ENCODE measurements around the gene FBXL17. TPM values are rescaled to one million over a fixed set of nuclear protein-coding genes. Genes with fewer than 3 reads are reported as not detected.

Gene FBXL17
- total and polyA plus RNA-seq, 7 donors = 6.2 to 36.1 (median 30.3) TPM

- Histone ChIP-seq H3K36me3 (ENCODE audit: insufficient read depth in 1 of 2, low read depth in 1 of 2) (no peaks in the 10 kb centered on the region), H3K9me3 (no peaks in the 10 kb centered on the region), H3K27me3 (ENCODE audit: insufficient read depth in 3 of 3, low read length in 2 of 3) (no peaks in the 10 kb centered on the region), H3K4me1 (no peaks in the 10 kb centered on the region), H3K4me3 (no peak overlapping the region), H3K27ac (no peak overlapping the region)
- ATAC-seq (no peak), DNase-seq (no peak)
- intact Hi-C loops (cut with DNase I) = no loop called here
- 89 to 96% (median 91%) methylated on average over 2 of the region's 2 CpGs for WGBS, 3 donors
- no peak for TF ChIP-seq CTCF (IDR thresholded peaks at IDR 0.05)
These were observed 365.8 kb downstream of the FBXL17 start for GRCh38 chr5:108016101-108016500.

- ATAC-seq (no peak), DNase-seq (no peak)
- no peak for TF ChIP-seq CTCF (IDR thresholded peaks at IDR 0.05)
- H3K9me3 ChIP-seq = no peaks in the 10 kb centered on the region
- H3K4me1 ChIP-seq = no peaks in the 10 kb centered on the region
- 89 to 93% (median 91%) methylated on average over 3 of the region's 3 CpGs for WGBS, 3 donors
- H3K27ac ChIP-seq = no peak overlapping the region
- H3K4me3 ChIP-seq = no peak overlapping the region
- H3K36me3 ChIP-seq (ENCODE audit: insufficient read depth in 1 of 2, low read depth in 1 of 2) = no peaks in the 10 kb centered on the region
- no peaks in the 10 kb centered on the region for H3K27me3 ChIP-seq (ENCODE audit: insufficient read depth in 3 of 3, low read length in 2 of 3)
- intact Hi-C loops (cut with DNase I) = no loop called here
These were observed 375.1 kb downstream of the FBXL17 start for GRCh38 chr5:108006791-108007190.

GRCh38 chr5:108003178-108003577, 378.7 kb downstream of the FBXL17 start:
- H3K9me3 ChIP-seq = no peaks in the 10 kb centered on the region
- H3K36me3 ChIP-seq (ENCODE audit: insufficient read depth in 1 of 2, low read depth in 1 of 2) = no peaks in the 10 kb centered on the region
- no peaks in the 10 kb centered on the region for H3K4me1 ChIP-seq
- WGBS, 3 donors = 44 to 66% (median 49%) methylated on average over 1 of the region's 1 CpG
- no peaks in the 10 kb centered on the region for H3K27me3 ChIP-seq (ENCODE audit: insufficient read depth in 3 of 3, low read length in 2 of 3)
- ATAC-seq (no peak), DNase-seq (no peak)
- intact Hi-C loops (cut with DNase I) = no loop called here
- H3K4me3 ChIP-seq = no peak overlapping the region
- H3K27ac ChIP-seq = no peak overlapping the region
- TF ChIP-seq CTCF (IDR thresholded peaks at IDR 0.05) = no peak

- no peaks in the 10 kb centered on the region for H3K36me3 ChIP-seq (ENCODE audit: insufficient read depth in 1 of 2, low read depth in 1 of 2)
- intact Hi-C loops (cut with DNase I) = no loop called here
- no peaks in the 10 kb centered on the region for H3K9me3 ChIP-seq
- H3K4me3 ChIP-seq = no peak overlapping the region
- ATAC-seq (no peak), DNase-seq (no peak)
- H3K27me3 ChIP-seq (ENCODE audit: insufficient read depth in 3 of 3, low read length in 2 of 3) = no peaks in the 10 kb centered on the region
- no peaks in the 10 kb centered on the region for H3K4me1 ChIP-seq
- H3K27ac ChIP-seq = no peak overlapping the region
- no peak for TF ChIP-seq CTCF (IDR thresholded peaks at IDR 0.05)
- 83 to 98% (median 94%) methylated on average over 4 of the region's 4 CpGs for WGBS, 3 donors
These were observed 380.7 kb downstream of the FBXL17 start for GRCh38 chr5:108001222-108001621.

- no peaks in the 10 kb centered on the region for H3K36me3 ChIP-seq (ENCODE audit: insufficient read depth in 1 of 2, low read depth in 1 of 2)
- no peaks in the 10 kb centered on the region for H3K27me3 ChIP-seq (ENCODE audit: insufficient read depth in 3 of 3, low read length in 2 of 3)
- intact Hi-C loops (cut with DNase I) = no loop called here
- WGBS, 3 donors = 51 to 69% (median 53%) methylated on average over 4 of the region's 4 CpGs
- no peak for TF ChIP-seq CTCF (IDR thresholded peaks at IDR 0.05)
- no peak overlapping the region for H3K27ac ChIP-seq
- ATAC-seq (no peak), DNase-seq (no peak)
- H3K4me3 ChIP-seq = no peak overlapping the region
- H3K9me3 ChIP-seq = no peaks in the 10 kb centered on the region
- no peaks in the 10 kb centered on the region for H3K4me1 ChIP-seq
These were observed 384.4 kb downstream of the FBXL17 start for GRCh38 chr5:107997338-107997980.

All from psoas muscle (tissue), 8 donors.